Thoracic aorta (tissue), 2 donors: ENCODE results near the gene RNF121. TPM values are rescaled to one million over a fixed set of nuclear protein-coding genes. Genes with fewer than 3 reads are reported as not detected.

Experiments
- ATAC-seq: fragments of 150-250 bp; one replicate; pipeline ENCODE4 v1.8.0; 2017; ENCODE audit warnings: low read depth; ENCODE audit not compliant: insufficient number of reproducible peaks, low FRiP score
- DNase-seq: peaks from one replicate; pipeline ENCODE4 v3.0.0-alpha.2; 2020; ENCODE audit warnings: low spot score
- H3K27ac ChIP-seq, 2 donors: fragments of 200-600 bp; sonication (generic); 1 replicate in 1 of 2; 2 replicates in 1 of 2; pipeline ENCODE4 v1.5.1; 2016; ENCODE audit warnings: mild to moderate bottlenecking in 2 of 2, moderate library complexity in 2 of 2
- H3K27me3 ChIP-seq: fragments of 200-600 bp; sonication (generic); replicated peaks from 2 replicates; pipeline ENCODE4 v1.6.0; 2016; ENCODE audit warnings: mild to moderate bottlenecking; ENCODE audit not compliant: insufficient read depth
- H3K36me3 ChIP-seq: fragments of 200-600 bp; sonication (generic); one replicate; pipeline ENCODE4 v1.5.1; 2016
- H3K4me1 ChIP-seq, 2 donors: fragments of 200-600 bp; sonication (generic); 1 replicate in 1 of 2; 2 replicates in 1 of 2; pipeline versions ENCODE4 v1.5.1 to v1.6.0; 2016; ENCODE audit warnings: low read depth in 2 of 2, mild to moderate bottlenecking in 1 of 2; ENCODE audit not compliant: control insufficient read depth in 1 of 2
- H3K4me3 ChIP-seq: fragments of 200-600 bp; sonication (generic); 2 replicates; pipeline ENCODE4 v1.5.1; 2016; ENCODE audit warnings: mild to moderate bottlenecking
- H3K9me3 ChIP-seq: fragments of 200-600 bp; sonication (generic); 2 replicates; pipeline ENCODE4 v1.5.1; 2016
- CTCF ChIP-seq: fragments of 200-600 bp; sonication (generic); IDR thresholded peaks from one replicate; pipeline ENCODE4 v1.5.1; 2019; ENCODE audit warnings: antibody characterized with exemption
- total RNA-seq, 2 donors: library from RNA; depleted of rRNA; stranded (reverse); fragments of >200 nt; gene quantifications; one replicate each; pipeline versions ENCODE4 v1.1.0 to v1.2.3, GENCODE V29; 2016

Gene RNF121
- total RNA-seq, 2 donors from 2014 or later, result 50.2 to 74.6 TPM

GRCh38 chr11:71994786-71995185 is 65.9 kb downstream of the RNF121 start:
- H3K4me3 ChIP-seq, result no peak overlapping the region
- DNase-seq, result no peak
- no peaks in the 10 kb centered on the region for H3K9me3 ChIP-seq
- peaks cover 15% of the 10 kb centered on the region for H3K36me3 ChIP-seq
- TF ChIP-seq CTCF, result no peak
- H3K27ac ChIP-seq, result no peak overlapping the region
- H3K27me3 ChIP-seq, result no peaks in the 10 kb centered on the region
- peaks cover 9 to 12% of the 10 kb centered on the region in 2 donors for H3K4me1 ChIP-seq
- ATAC-seq, result no peak

DNA sequence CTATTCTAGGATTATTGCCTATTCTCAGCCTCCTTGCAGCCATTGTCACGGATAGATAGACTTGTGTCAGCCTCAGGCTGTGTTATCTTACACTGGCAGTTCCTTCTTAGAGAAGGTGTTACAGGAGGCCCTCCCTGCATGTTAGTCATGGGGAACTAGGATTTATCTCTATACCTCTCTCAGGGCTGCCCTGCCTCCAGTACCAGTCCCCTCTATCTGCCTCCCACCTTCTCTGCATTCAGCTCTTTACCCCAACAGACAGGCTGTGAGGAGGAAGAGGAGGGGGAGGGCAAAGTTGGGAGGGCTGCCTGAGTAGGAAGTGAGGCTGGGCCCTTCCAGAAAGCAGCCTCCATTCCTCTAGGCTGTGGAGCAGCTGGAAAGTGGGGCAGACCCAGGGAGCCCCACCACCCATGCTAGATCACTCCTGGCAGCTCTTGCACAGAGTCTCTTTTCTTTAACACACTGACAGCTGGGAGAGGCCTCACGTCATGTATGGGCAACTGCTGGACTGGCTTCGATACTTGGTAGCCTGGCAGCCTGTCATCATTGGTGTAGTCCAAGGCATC is 67.0 kb downstream of the RNF121 start:
- H3K36me3 ChIP-seq, result peaks cover 11% of the 10 kb centered on the region
- H3K4me1 ChIP-seq, result peaks cover 13 to 18% of the 10 kb centered on the region in 2 donors
- H3K27ac ChIP-seq, result no peak overlapping the region
- DNase-seq (no peak), ATAC-seq (no peak)
- H3K27me3 ChIP-seq, result no peaks in the 10 kb centered on the region
- H3K4me3 ChIP-seq, result no peak overlapping the region
- TF ChIP-seq CTCF, result no peak
- H3K9me3 ChIP-seq, result no peaks in the 10 kb centered on the region

DNA sequence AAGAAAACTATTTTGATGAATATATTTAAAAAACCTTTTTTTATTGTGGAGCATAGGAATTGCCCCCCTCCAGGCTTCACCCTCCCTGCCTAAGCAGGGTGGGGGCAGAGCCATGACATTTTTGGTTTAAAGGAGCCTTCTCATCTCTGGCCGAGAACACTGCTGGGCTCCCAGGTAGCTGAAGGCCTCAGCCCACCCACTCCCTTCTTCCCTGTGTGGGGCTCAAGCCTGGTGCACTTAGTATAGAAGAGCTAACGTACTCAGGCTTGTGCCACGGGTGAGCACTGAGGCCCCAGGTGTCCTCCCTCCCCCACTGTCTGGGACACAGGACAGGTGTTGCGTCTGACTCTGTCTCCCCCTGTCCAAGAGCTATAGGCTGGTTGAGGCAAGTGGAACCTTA is 67.7 kb downstream of the RNF121 start:
- ATAC-seq, result no peak
- no peak for DNase-seq
- Histone ChIP-seq H3K27me3 (no peaks in the 10 kb centered on the region), H3K4me3 (no peak overlapping the region), H3K27ac (no peak overlapping the region), H3K9me3 (no peaks in the 10 kb centered on the region), H3K4me1 (peaks cover 10 to 18% of the 10 kb centered on the region in 2 donors), H3K36me3 (peaks cover 8% of the 10 kb centered on the region)
- no peak for TF ChIP-seq CTCF

DNA sequence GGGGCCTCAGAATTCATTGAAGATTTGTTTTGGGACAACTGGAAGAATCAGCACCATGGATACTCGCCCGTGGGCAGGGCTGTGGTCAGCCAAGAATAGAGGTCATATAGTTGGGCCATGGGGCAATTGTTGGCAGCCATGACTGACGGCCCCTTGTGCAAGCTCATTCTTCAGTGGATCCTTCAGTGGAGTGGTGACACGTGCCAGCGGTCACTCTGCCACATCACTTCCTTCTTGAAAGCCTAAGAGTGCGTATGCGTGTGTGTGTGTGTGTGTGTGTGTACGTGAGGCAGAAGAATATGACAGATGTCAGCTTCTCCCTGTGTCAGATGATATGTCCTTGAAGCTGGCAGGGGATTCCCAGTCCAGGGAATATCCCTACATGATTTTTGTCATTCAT is 68.1 kb downstream of the RNF121 start:
- H3K27me3 ChIP-seq, result no peaks in the 10 kb centered on the region
- peaks cover 10 to 18% of the 10 kb centered on the region in 2 donors for H3K4me1 ChIP-seq
- H3K27ac ChIP-seq, result no peak overlapping the region
- no peak for DNase-seq
- peaks cover 7% of the 10 kb centered on the region for H3K36me3 ChIP-seq
- no peak for ATAC-seq
- TF ChIP-seq CTCF, result no peak
- H3K4me3 ChIP-seq, result no peak overlapping the region
- no peaks in the 10 kb centered on the region for H3K9me3 ChIP-seq

DNA sequence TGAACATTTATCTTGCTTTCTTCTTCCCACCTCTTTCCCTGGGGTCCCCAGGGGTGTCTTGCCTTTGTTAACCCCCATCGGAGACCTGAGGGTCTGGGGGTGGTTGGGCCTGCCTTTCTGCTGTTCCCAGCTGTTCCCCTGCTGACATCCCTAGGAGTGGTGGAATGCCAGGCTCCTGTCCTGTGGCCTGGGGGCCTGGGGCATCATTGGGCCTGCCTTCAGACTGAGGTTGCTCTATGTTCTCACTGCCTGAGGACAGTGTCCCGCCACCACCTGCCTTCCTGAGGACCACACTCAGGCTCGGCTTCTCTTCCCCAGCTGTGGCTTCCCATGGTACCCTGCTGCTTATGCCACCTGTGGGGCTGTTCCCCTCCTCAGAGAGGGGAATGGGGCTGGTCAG is 68.7 kb downstream of the RNF121 start:
- H3K9me3 ChIP-seq, result no peaks in the 10 kb centered on the region
- H3K27ac ChIP-seq, result no peak overlapping the region
- no peak for DNase-seq
- H3K4me1 ChIP-seq, result peaks cover 10 to 18% of the 10 kb centered on the region in 2 donors
- no peaks in the 10 kb centered on the region for H3K27me3 ChIP-seq
- no peak for TF ChIP-seq CTCF
- no peak overlapping the region for H3K4me3 ChIP-seq
- no peak for ATAC-seq
- peaks cover 7% of the 10 kb centered on the region for H3K36me3 ChIP-seq
